ENCODE measurements around the gene SLAMF9.

Gene SLAMF9

GRCh38 chr1:159965263-159965662 lies 11.2 kb upstream of the SLAMF9 start:
- DNase-seq (ENCODE audit: low read depth, low spot score) = no peak
- no peaks in the 10 kb centered on the region for H3K27me3 ChIP-seq (ENCODE audit: insufficient read depth, insufficient read length)
- no peaks in the 10 kb centered on the region; the same call in 1 of the 2 replicates for H3K9me3 ChIP-seq (ENCODE audit: insufficient read depth, low read length)
- no peaks in the 10 kb centered on the region for H3K36me3 ChIP-seq (ENCODE audit: insufficient read depth, insufficient read length, low read length)
- H3K9ac ChIP-seq (ENCODE audit: insufficient read length, low read depth) = no peak overlapping the region
- TF ChIP-seq YY1 (IDR thresholded peaks at IDR 0.05; ENCODE audit: insufficient read depth, insufficient read length) = no peak
- TF ChIP-seq ZNF274 (IDR thresholded peaks at IDR 0.05; ENCODE audit: low read depth, low read length) = no peak
- TF ChIP-seq SUZ12 (IDR thresholded peaks at IDR 0.05; ENCODE audit: extremely low read depth, insufficient read depth, insufficient read length) = no peak
- H3K4me3 ChIP-seq (ENCODE audit: insufficient read length, low read depth) = no peak overlapping the region
- H3K4me1 ChIP-seq (ENCODE audit: insufficient read depth, insufficient read length) = no peaks in the 10 kb centered on the region

- Histone ChIP-seq H3K9ac (ENCODE audit: insufficient read length, low read depth) (no peak overlapping the region), H3K9me3 (ENCODE audit: insufficient read depth, low read length) (no peaks in the 10 kb centered on the region; the same call in 1 of the 2 replicates), H3K4me1 (ENCODE audit: insufficient read depth, insufficient read length) (no peaks in the 10 kb centered on the region), H3K27me3 (ENCODE audit: insufficient read depth, insufficient read length) (no peaks in the 10 kb centered on the region), H3K36me3 (ENCODE audit: insufficient read depth, insufficient read length, low read length) (no peaks in the 10 kb centered on the region), H3K4me3 (ENCODE audit: insufficient read length, low read depth) (no peak overlapping the region)
- DNase-seq (ENCODE audit: low read depth, low spot score) = no peak
- TF ChIP-seq ZNF274 (IDR thresholded peaks at IDR 0.05; ENCODE audit: low read depth, low read length) (no peak), YY1 (IDR thresholded peaks at IDR 0.05; ENCODE audit: insufficient read depth, insufficient read length) (no peak), SUZ12 (IDR thresholded peaks at IDR 0.05; ENCODE audit: extremely low read depth, insufficient read depth, insufficient read length) (no peak)
Measured at GRCh38 chr1:159964144-159964543, 10.1 kb upstream of the SLAMF9 start.

- TF ChIP-seq YY1 (IDR thresholded peaks at IDR 0.05; ENCODE audit: insufficient read depth, insufficient read length) (no peak), SUZ12 (IDR thresholded peaks at IDR 0.05; ENCODE audit: extremely low read depth, insufficient read depth, insufficient read length) (no peak), ZNF274 (IDR thresholded peaks at IDR 0.05; ENCODE audit: low read depth, low read length) (no peak)
- H3K9me3 ChIP-seq (ENCODE audit: insufficient read depth, low read length) = no peaks in the 10 kb centered on the region; the same call in 1 of the 2 replicates
- DNase-seq (ENCODE audit: low read depth, low spot score) = no peak
- H3K9ac ChIP-seq (ENCODE audit: insufficient read length, low read depth) = no peak overlapping the region
- H3K4me1 ChIP-seq (ENCODE audit: insufficient read depth, insufficient read length) = peaks cover 4% of the 10 kb centered on the region
- H3K36me3 ChIP-seq (ENCODE audit: insufficient read depth, insufficient read length, low read length) = no peaks in the 10 kb centered on the region
- H3K27me3 ChIP-seq (ENCODE audit: insufficient read depth, insufficient read length) = no peaks in the 10 kb centered on the region
- H3K4me3 ChIP-seq (ENCODE audit: insufficient read length, low read depth) = no peak overlapping the region
Measured at GRCh38 chr1:159962176-159962575, 8.1 kb upstream of the SLAMF9 start.

GRCh38 chr1:159961636-159962035 lies 7.6 kb upstream of the SLAMF9 start:
- no peaks in the 10 kb centered on the region for H3K36me3 ChIP-seq (ENCODE audit: insufficient read depth, insufficient read length, low read length)

GRCh38 chr1:159960721-159961381 lies 6.8 kb upstream of the SLAMF9 start:
- Histone ChIP-seq H3K9ac (ENCODE audit: insufficient read length, low read depth) (no peak overlapping the region), H3K36me3 (ENCODE audit: insufficient read depth, insufficient read length, low read length) (no peaks in the 10 kb centered on the region), H3K27me3 (ENCODE audit: insufficient read depth, insufficient read length) (no peaks in the 10 kb centered on the region), H3K9me3 (ENCODE audit: insufficient read depth, low read length) (no peaks in the 10 kb centered on the region), H3K4me1 (ENCODE audit: insufficient read depth, insufficient read length) (peaks cover 4% of the 10 kb centered on the region), H3K4me3 (ENCODE audit: insufficient read length, low read depth) (no peak overlapping the region)
- TF ChIP-seq SUZ12 (IDR thresholded peaks at IDR 0.05; ENCODE audit: extremely low read depth, insufficient read depth, insufficient read length) = no peak
- TF ChIP-seq YY1 (IDR thresholded peaks at IDR 0.05; ENCODE audit: insufficient read depth, insufficient read length) = no peak
- no peak for TF ChIP-seq ZNF274 (IDR thresholded peaks at IDR 0.05; ENCODE audit: low read depth, low read length)
- DNase-seq (ENCODE audit: low read depth, low spot score) = no peak

More at GRCh38 chr1:159961636-159962035, 7.6 kb upstream of the SLAMF9 start:
- no peaks in the 10 kb centered on the region for H3K27me3 ChIP-seq (ENCODE audit: insufficient read depth, insufficient read length)
- TF ChIP-seq SUZ12 (IDR thresholded peaks at IDR 0.05; ENCODE audit: extremely low read depth, insufficient read depth, insufficient read length) (no peak), YY1 (IDR thresholded peaks at IDR 0.05; ENCODE audit: insufficient read depth, insufficient read length) (no peak), ZNF274 (IDR thresholded peaks at IDR 0.05; ENCODE audit: low read depth, low read length) (no peak)
- DNase-seq (ENCODE audit: low read depth, low spot score) = no peak
- no peaks in the 10 kb centered on the region for H3K9me3 ChIP-seq (ENCODE audit: insufficient read depth, low read length)
- H3K4me1 ChIP-seq (ENCODE audit: insufficient read depth, insufficient read length) = peaks cover 4% of the 10 kb centered on the region
- no peak overlapping the region for H3K4me3 ChIP-seq (ENCODE audit: insufficient read length, low read depth)
- no peak overlapping the region for H3K9ac ChIP-seq (ENCODE audit: insufficient read length, low read depth)

- TF ChIP-seq SUZ12 (IDR thresholded peaks at IDR 0.05; ENCODE audit: extremely low read depth, insufficient read depth, insufficient read length) = no peak
- no peak for TF ChIP-seq YY1 (IDR thresholded peaks at IDR 0.05; ENCODE audit: insufficient read depth, insufficient read length)
- no peak for TF ChIP-seq ZNF274 (IDR thresholded peaks at IDR 0.05; ENCODE audit: low read depth, low read length)
- Histone ChIP-seq H3K27me3 (ENCODE audit: insufficient read depth, insufficient read length) (no peaks in the 10 kb centered on the region), H3K9ac (ENCODE audit: insufficient read length, low read depth) (no peak overlapping the region), H3K4me1 (ENCODE audit: insufficient read depth, insufficient read length) (peaks cover 4% of the 10 kb centered on the region), H3K4me3 (ENCODE audit: insufficient read length, low read depth) (no peak overlapping the region), H3K9me3 (ENCODE audit: insufficient read depth, low read length) (no peaks in the 10 kb centered on the region), H3K36me3 (ENCODE audit: insufficient read depth, insufficient read length, low read length) (no peaks in the 10 kb centered on the region)
- no peak for DNase-seq (ENCODE audit: low read depth, low spot score)
Measured at GRCh38 chr1:159959451-159959850, 5.4 kb upstream of the SLAMF9 start.

- DNase-seq (ENCODE audit: low read depth, low spot score) = no peak
- Histone ChIP-seq H3K36me3 (ENCODE audit: insufficient read depth, insufficient read length, low read length) (no peaks in the 10 kb centered on the region), H3K27me3 (ENCODE audit: insufficient read depth, insufficient read length) (no peaks in the 10 kb centered on the region), H3K4me3 (ENCODE audit: insufficient read length, low read depth) (no peak overlapping the region), H3K9me3 (ENCODE audit: insufficient read depth, low read length) (no peaks in the 10 kb centered on the region), H3K4me1 (ENCODE audit: insufficient read depth, insufficient read length) (peaks cover 6% of the 10 kb centered on the region), H3K9ac (ENCODE audit: insufficient read length, low read depth) (no peak overlapping the region)
- TF ChIP-seq YY1 (IDR thresholded peaks at IDR 0.05; ENCODE audit: insufficient read depth, insufficient read length) (no peak), SUZ12 (IDR thresholded peaks at IDR 0.05; ENCODE audit: extremely low read depth, insufficient read depth, insufficient read length) (no peak), ZNF274 (IDR thresholded peaks at IDR 0.05; ENCODE audit: low read depth, low read length) (no peak)
Measured at GRCh38 chr1:159958719-159959380, 4.8 kb upstream of the SLAMF9 start.
